B cell (primary cell): ENCODE measurements around the gene CELF2. TPM values are rescaled to one million over a fixed set of nuclear protein-coding genes. Genes with fewer than 3 reads are reported as not detected.

Experiments used
- ATAC-seq: fragments of 200-7000 bp; cut with Tn5 transposase; one replicate; pipeline ENCODE4 v1.10.0; 2021; ENCODE audit warnings: low read depth, mild to moderate bottlenecking, moderate number of reproducible peaks, moderate library complexity
- CTCF ChIA-PET: fragments of 350-600 bp; sonication (Branson Sonifier 250); formaldehyde crosslinking; loops from one replicate; lab custom pipeline; 2021; ENCODE audit warnings: antibody characterized with exemption, inconsistent platforms; lab: Charles Lee
- POLR2A ChIA-PET: fragments of 350-600 bp; sonication (Branson Sonifier 250); formaldehyde crosslinking; loops from one replicate; lab custom pipeline; 2021; ENCODE audit warnings: antibody characterized with exemption; lab: Charles Lee
- DNase-seq: peaks from one replicate; pipeline ENCODE4 v3.0.0; 2013
- H2AFZ ChIP-seq: 2 replicates; pipeline ENCODE4 v1.6.1; 2012; ENCODE audit warnings: mild to moderate bottlenecking, low read depth, low read length; ENCODE audit not compliant: insufficient read depth, poor library complexity, severe bottlenecking
- H3K27ac ChIP-seq, 2 donors: 1 replicate in 1 of 2; 2 replicates in 1 of 2; pipeline ENCODE4 v1.5.1; 2012 to 2013; ENCODE audit warnings: low read length in 2 of 2, mild to moderate bottlenecking in 2 of 2, moderate library complexity in 1 of 2
- H3K27me3 ChIP-seq, 4 experiments: fragments of 200-600 bp in 1 of 4; sonication (generic) in 1 of 4; replicated peaks in 1 of 4; 1 replicate in 2 of 4; 2 replicates in 2 of 4; pipeline versions ENCODE4 v1.6.1 to v1.7.0; 2013 to 2016; ENCODE audit warnings: low read length in 3 of 4, mild to moderate bottlenecking in 2 of 4, mixed read lengths in 1 of 4, moderate library complexity in 1 of 4; ENCODE audit not compliant: insufficient read depth in 4 of 4, control insufficient read depth in 3 of 4; ENCODE audit errors: control extremely low read depth in 1 of 4
- H3K36me3 ChIP-seq, 2 experiments: replicated peaks in 1 of 2; 1 replicate in 1 of 2; 2 replicates in 1 of 2; pipeline versions ENCODE4 v1.6.1 to v1.7.1; 2013; ENCODE audit warnings: low read length in 1 of 2; ENCODE audit not compliant: insufficient read depth in 2 of 2, control insufficient read depth in 1 of 2; ENCODE audit errors: control extremely low read depth in 1 of 2, extremely low read depth in 1 of 2
- H3K4me1 ChIP-seq, 2 donors: fragments of 200-600 bp in 1 of 2; sonication (generic) in 1 of 2; 1 replicate in 1 of 2; 2 replicates in 1 of 2; pipeline versions ENCODE4 v1.5.1 to v1.6.1; 2013 to 2017; ENCODE audit warnings: low read length in 2 of 2; ENCODE audit not compliant: control insufficient read depth in 2 of 2, insufficient read depth in 2 of 2
- H3K4me2 ChIP-seq: replicated peaks from 2 replicates; pipeline ENCODE3; 2012; ENCODE audit warnings: mild to moderate bottlenecking, low read depth, low read length; ENCODE audit not compliant: poor library complexity, severe bottlenecking
- H3K4me3 ChIP-seq, 5 experiments: fragments of 200-600 bp in 1 of 5; sonication (generic) in 1 of 5; 1 replicate in 3 of 5; 2 replicates in 2 of 5; pipeline versions ENCODE4 v1.5.1 to v1.7.0; 2011 to 2016; ENCODE audit warnings: low read length in 4 of 5, mild to moderate bottlenecking in 4 of 5, low read depth in 2 of 5, control low read depth in 1 of 5, moderate library complexity in 1 of 5; ENCODE audit not compliant: insufficient read depth in 1 of 5; ENCODE audit errors: control extremely low read depth in 1 of 5, extremely low read depth in 1 of 5
- H3K79me2 ChIP-seq: fragments of 200-600 bp; sonication (generic); one replicate; pipeline ENCODE4 v1.6.0; 2016; ENCODE audit warnings: low read length; ENCODE audit not compliant: control insufficient read depth, insufficient read depth
- H3K9ac ChIP-seq: fragments of 200-600 bp; sonication (generic); 2 replicates; pipeline ENCODE4 v1.6.1; 2017; ENCODE audit warnings: mild to moderate bottlenecking, low read length, moderate library complexity
- H3K9me3 ChIP-seq, 3 donors: one replicate each; pipeline versions ENCODE4 v1.6.1 to v1.7.1; 2013; ENCODE audit warnings: low read length in 2 of 3; ENCODE audit not compliant: control insufficient read depth in 2 of 3, insufficient read depth in 1 of 3; ENCODE audit errors: control extremely low read depth in 1 of 3
- H4K20me1 ChIP-seq: 2 replicates; pipeline ENCODE4 v1.6.0; 2012; ENCODE audit warnings: mild to moderate bottlenecking, low read length; ENCODE audit not compliant: insufficient read depth, control insufficient read depth, poor library complexity, severe bottlenecking
- H3K27ac Mint-ChIP-seq: one replicate; pipeline ENCODE4 v1.8.0; 2021; ENCODE audit warnings: mixed read lengths
- H3K27me3 Mint-ChIP-seq: one replicate; pipeline ENCODE4 v1.8.0; 2021; ENCODE audit warnings: mixed read lengths
- H3K4me1 Mint-ChIP-seq: one replicate; pipeline ENCODE4 v1.8.0; 2021; ENCODE audit warnings: mixed read lengths
- H3K4me3 Mint-ChIP-seq: one replicate; pipeline ENCODE4 v1.8.0; 2021; ENCODE audit warnings: mixed read lengths
- H3K9me3 Mint-ChIP-seq: one replicate; pipeline ENCODE4 v1.8.0; 2022; ENCODE audit warnings: mixed read lengths; ENCODE audit not compliant: insufficient read depth
- CTCF ChIP-seq: fragments of 200-600 bp; IDR thresholded peaks from one replicate; pipeline ENCODE4 v1.8.0; 2022; ENCODE audit warnings: antibody characterized with exemption, mild to moderate bottlenecking
- EZH2 ChIP-seq: IDR thresholded peaks from 2 replicates; pipeline ENCODE4 v1.6.1; 2012; ENCODE audit warnings: borderline replicate concordance, low read depth, mild to moderate bottlenecking, moderate library complexity, low read length; ENCODE audit not compliant: insufficient read depth, poor library complexity, severe bottlenecking
- WGBS: methylation state at CpG from one replicate; pipeline ENCODE4 v1.1.5; 2013; ENCODE audit warnings: missing lambda C conversion rate; ENCODE audit not compliant: insufficient coverage; 5-methylcytosine and 5-hydroxymethylcytosine counted together
- intact Hi-C: fragments of 100-400 bp; cut with micrococcal nuclease; formaldehyde crosslinking; loops from one replicate; pipeline ENCODE4 v1.10.0; 2022
- polyA plus RNA-seq: library from polyadenylated mRNA; depleted of rRNA; stranded (reverse); fragments of >200 nt; gene quantifications from 2 replicates; pipeline ENCODE4 v1.2.3, GENCODE V29; 2012
- total RNA-seq, 2 donors: library from RNA; stranded (reverse); fragments of 120-200 nt in 1 of 2; gene quantifications; 1 replicate in 1 of 2; 2 replicates in 1 of 2; pipeline versions ENCODE4 v1.2.3 to v1.2.4, GENCODE V29; 2013 to 2022

Gene CELF2
- total and polyA plus RNA-seq, 2 donors (not counting 1 experiment from before 2014, with no cell fraction given) = 59.5 to 112 TPM

GRCh38 chr10:11331726-11332125, 314.1 kb downstream of the CELF2 start:
- ATAC-seq (no peak), DNase-seq (no peak)
- Histone ChIP-seq H3K4me2 (no peak overlapping the region), H3K4me3 (no peak overlapping the region), H3K4me1 (peaks cover 13 to 23% of the 10 kb centered on the region in 2 donors), H3K36me3 (peaks cover 11 to 63% of the 10 kb centered on the region in 2 experiments), H3K79me2 (no peaks in the 10 kb centered on the region), H3K9me3 (no peaks in the 10 kb centered on the region), H3K9ac (no peak overlapping the region), H2AFZ (no peak overlapping the region), H3K27me3 (no peaks in the 10 kb centered on the region), H4K20me1 (peaks cover 25% of the 10 kb centered on the region), H3K27ac (no peak overlapping the region)
- Mint-ChIP-seq H3K4me1 (peaks cover 37% of the 10 kb centered on the region), H3K9me3 (no peaks in the 10 kb centered on the region), H3K27me3 (no peaks in the 10 kb centered on the region), H3K4me3 (no peak overlapping the region), H3K27ac (no peak overlapping the region)
- ChIA-PET CTCF (no interaction called here), POLR2A (no interaction called here)
- no CpG with 5 or more reads among the region's 3 CpGs for WGBS
- TF ChIP-seq EZH2 (no peak), CTCF (no peak)
- intact Hi-C loops = no loop called here

GRCh38 chr10:11332846-11333245, 315.2 kb downstream of the CELF2 start:
- TF ChIP-seq EZH2 (no peak), CTCF (no peak)
- H3K4me1 ChIP-seq = peaks cover 13 to 20% of the 10 kb centered on the region in 2 donors
- no peaks in the 10 kb centered on the region for H3K79me2 ChIP-seq
- no peaks in the 10 kb centered on the region for H3K9me3 ChIP-seq
- ChIA-PET POLR2A (no interaction called here), CTCF (no interaction called here)
- peaks cover 9 to 53% of the 10 kb centered on the region in 2 experiments for H3K36me3 ChIP-seq
- no peak for ATAC-seq
- no peak overlapping the region for H3K4me2 ChIP-seq
- Mint-ChIP-seq H3K4me3 (no peak overlapping the region), H3K9me3 (no peaks in the 10 kb centered on the region), H3K27ac (peak overlapping the region; percentile 21), H3K27me3 (no peaks in the 10 kb centered on the region), H3K4me1 (peaks cover 35% of the 10 kb centered on the region)
- H3K9ac ChIP-seq = no peak overlapping the region
- H3K27ac ChIP-seq = peak overlapping the region in 1 of 2 donors; percentile 13
- no peaks in the 10 kb centered on the region for H3K27me3 ChIP-seq
- H3K4me3 ChIP-seq = no peak overlapping the region
- peaks cover 16% of the 10 kb centered on the region for H4K20me1 ChIP-seq
- intact Hi-C loops = no loop called here
- WGBS = 73% methylated on average over 6 of the region's 10 CpGs
- no peak for DNase-seq
- no peak overlapping the region for H2AFZ ChIP-seq
